ENCODE measurements around the gene QKI.

The QKI gene

DNA sequence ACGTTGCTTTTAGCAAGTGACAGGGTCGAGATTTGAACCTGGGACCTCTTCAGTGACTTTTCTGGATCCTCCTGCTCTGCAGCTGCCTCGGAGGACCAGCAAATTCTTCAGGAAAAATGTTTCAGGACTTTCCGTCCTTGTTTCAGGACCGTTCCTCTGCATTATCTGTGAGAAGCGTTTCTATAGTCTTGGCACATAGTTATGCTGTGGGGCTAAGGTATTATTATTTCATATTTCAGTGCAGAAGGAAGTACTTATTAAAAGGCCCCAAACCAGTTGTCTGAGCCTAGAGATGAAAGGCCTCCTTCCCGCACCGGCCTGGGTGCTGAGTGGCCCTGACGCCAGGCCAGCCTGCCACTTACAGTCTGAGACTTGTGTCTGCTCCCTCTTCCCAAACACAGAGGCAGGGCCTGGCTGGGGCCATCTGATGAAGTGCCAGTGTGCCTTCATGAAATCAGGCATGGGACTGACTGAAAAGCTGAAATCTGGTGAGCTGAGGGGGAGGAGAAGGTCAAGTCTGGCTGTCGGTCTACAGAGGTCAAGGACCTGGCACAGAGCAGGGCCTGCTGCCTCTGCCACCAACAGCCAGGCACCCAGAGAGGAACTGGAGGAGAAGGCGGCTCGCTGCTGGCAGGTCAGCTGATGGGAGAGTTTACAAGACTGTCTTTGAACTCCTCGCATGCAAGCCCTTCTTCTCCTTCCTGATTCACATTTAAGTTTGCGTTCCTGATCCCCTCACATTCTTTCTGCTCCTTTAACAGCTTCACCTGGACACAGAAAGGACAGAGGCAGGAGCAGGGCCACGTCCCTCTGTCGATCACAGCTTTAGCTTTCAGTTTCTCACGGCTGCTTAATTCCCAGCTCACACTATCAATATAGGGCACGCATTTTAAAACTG, 8.9 kb upstream of the QKI start:
- H3K27ac ChIP-seq (ENCODE audit: poor library complexity, severe bottlenecking) = no peak overlapping the region
- no peaks in the 10 kb centered on the region for H3K27me3 ChIP-seq (ENCODE audit: insufficient read depth, poor library complexity, severe bottlenecking)
- H3K36me3 ChIP-seq (ENCODE audit: low read depth) = no peaks in the 10 kb centered on the region
- H3K9me3 ChIP-seq (ENCODE audit: severe bottlenecking) = no peaks in the 10 kb centered on the region
- H3K4me1 ChIP-seq (ENCODE audit: insufficient read depth, poor library complexity, severe bottlenecking) = peaks cover 7% of the 10 kb centered on the region
- no peak for DNase-seq (ENCODE audit: low spot score)
- TF ChIP-seq, protein P1, sequence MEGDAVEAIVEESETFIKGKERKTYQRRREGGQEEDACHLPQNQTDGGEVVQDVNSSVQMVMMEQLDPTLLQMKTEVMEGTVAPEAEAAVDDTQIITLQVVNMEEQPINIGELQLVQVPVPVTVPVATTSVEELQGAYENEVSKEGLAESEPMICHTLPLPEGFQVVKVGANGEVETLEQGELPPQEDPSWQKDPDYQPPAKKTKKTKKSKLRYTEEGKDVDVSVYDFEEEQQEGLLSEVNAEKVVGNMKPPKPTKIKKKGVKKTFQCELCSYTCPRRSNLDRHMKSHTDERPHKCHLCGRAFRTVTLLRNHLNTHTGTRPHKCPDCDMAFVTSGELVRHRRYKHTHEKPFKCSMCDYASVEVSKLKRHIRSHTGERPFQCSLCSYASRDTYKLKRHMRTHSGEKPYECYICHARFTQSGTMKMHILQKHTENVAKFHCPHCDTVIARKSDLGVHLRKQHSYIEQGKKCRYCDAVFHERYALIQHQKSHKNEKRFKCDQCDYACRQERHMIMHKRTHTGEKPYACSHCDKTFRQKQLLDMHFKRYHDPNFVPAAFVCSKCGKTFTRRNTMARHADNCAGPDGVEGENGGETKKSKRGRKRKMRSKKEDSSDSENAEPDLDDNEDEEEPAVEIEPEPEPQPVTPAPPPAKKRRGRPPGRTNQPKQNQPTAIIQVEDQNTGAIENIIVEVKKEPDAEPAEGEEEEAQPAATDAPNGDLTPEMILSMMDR (IDR thresholded peaks at IDR 0.05; ENCODE audit: poor library complexity, severe bottlenecking) = no peak
- H3K4me3 ChIP-seq (ENCODE audit: severe bottlenecking) = peak overlapping the region; percentile 7
- ATAC-seq (ENCODE audit: low read depth) = peak; percentile 68

DNA sequence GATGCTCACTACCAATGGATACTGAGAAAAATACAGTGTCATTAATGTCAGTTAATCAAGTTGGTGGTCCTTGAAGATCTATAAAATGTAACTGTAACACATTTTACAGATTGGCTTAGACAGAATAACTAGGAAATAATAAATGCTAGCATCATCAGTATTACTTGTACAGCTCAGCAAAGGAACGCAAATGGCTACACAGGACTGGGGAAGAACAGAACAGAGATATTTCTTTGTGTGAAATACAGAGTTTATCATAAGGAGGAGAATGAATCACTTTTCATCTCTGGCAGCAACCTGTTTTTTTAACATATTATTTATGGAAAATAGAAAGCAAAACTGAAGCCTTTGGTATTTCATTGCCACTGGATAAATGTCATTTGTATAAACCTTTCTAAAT, 8.2 kb upstream of the QKI start:
- H3K4me3 ChIP-seq (ENCODE audit: severe bottlenecking) = peak overlapping the region; percentile 7
- DNase-seq (ENCODE audit: low spot score) (no peak), ATAC-seq (ENCODE audit: low read depth) (no peak)

DNA sequence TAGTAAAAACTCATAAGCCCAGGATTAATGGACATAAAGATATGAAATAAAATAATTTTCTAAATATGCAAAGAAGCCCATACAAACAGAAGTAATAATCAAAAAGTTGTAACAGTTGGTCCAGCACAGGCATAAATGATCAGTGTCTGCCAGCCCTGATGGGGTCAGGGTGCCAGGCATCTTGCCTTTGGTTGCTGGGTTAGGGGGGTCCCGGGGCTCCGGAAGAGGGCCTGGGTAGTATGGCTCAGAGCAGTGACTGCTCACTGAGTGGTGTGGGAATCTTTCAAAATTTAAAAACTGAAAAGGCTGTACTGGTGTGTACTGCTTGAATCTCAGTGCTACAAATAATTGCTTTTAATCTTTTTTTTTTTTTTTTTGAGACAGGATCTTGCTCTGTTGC, 7.7 kb upstream of the QKI start:
- no peak overlapping the region for H3K4me3 ChIP-seq (ENCODE audit: severe bottlenecking)
- no peaks in the 10 kb centered on the region for H3K27me3 ChIP-seq (ENCODE audit: insufficient read depth, poor library complexity, severe bottlenecking)
- no peaks in the 10 kb centered on the region for H3K9me3 ChIP-seq (ENCODE audit: severe bottlenecking)
- TF ChIP-seq, protein P1 (IDR thresholded peaks at IDR 0.05; ENCODE audit: poor library complexity, severe bottlenecking) = no peak
- ATAC-seq (ENCODE audit: low read depth) (no peak), DNase-seq (ENCODE audit: low spot score) (no peak)
- H3K36me3 ChIP-seq (ENCODE audit: low read depth) = no peaks in the 10 kb centered on the region
- H3K4me1 ChIP-seq (ENCODE audit: insufficient read depth, poor library complexity, severe bottlenecking) = peaks cover 7% of the 10 kb centered on the region
- no peak overlapping the region for H3K27ac ChIP-seq (ENCODE audit: poor library complexity, severe bottlenecking)

More for the DNA sequence above, 8.2 kb upstream of the QKI start:
- no peaks in the 10 kb centered on the region for H3K9me3 ChIP-seq (ENCODE audit: severe bottlenecking)
- H3K27me3 ChIP-seq (ENCODE audit: insufficient read depth, poor library complexity, severe bottlenecking) = no peaks in the 10 kb centered on the region
- peaks cover 7% of the 10 kb centered on the region for H3K4me1 ChIP-seq (ENCODE audit: insufficient read depth, poor library complexity, severe bottlenecking)
- no peaks in the 10 kb centered on the region for H3K36me3 ChIP-seq (ENCODE audit: low read depth)
- TF ChIP-seq, protein P1 (IDR thresholded peaks at IDR 0.05; ENCODE audit: poor library complexity, severe bottlenecking) = no peak
- no peak overlapping the region for H3K27ac ChIP-seq (ENCODE audit: poor library complexity, severe bottlenecking)

DNA sequence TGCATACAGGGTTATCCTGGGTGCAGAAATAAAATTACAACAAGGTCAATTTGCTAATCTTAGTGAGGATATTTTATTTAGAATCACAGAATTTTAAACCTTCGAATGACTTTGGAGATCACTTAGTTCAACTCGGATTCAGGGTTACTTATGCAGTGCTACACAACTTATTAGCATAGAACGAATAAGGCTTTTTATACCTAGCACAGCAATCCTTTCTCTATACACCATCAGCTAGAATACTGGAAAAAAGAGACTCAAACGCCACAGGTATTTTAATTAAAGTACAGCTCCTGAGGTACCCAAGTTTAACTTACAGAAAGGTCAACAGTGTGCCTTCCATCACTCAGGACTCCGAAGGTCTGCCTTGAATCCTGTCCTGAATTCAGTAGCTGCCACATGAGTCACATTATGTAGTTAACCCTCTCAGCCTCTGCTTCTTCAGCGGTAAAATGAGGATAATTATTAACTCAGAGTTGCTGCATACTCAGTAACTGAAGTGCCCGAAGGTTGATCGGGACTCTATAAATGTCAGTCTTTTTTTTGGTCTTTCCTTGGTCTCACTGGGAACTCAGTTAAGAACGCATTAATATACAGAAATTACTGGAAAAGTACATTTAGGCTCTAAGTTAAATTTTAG, 6.0 kb upstream of the QKI start:
- H3K4me3 ChIP-seq (ENCODE audit: severe bottlenecking) = no peak overlapping the region
- DNase-seq (ENCODE audit: low spot score) (no peak), ATAC-seq (ENCODE audit: low read depth) (no peak)
- H3K27me3 ChIP-seq (ENCODE audit: insufficient read depth, poor library complexity, severe bottlenecking) = no peaks in the 10 kb centered on the region
- H3K27ac ChIP-seq (ENCODE audit: poor library complexity, severe bottlenecking) = no peak overlapping the region
- H3K36me3 ChIP-seq (ENCODE audit: low read depth) = no peaks in the 10 kb centered on the region
- TF ChIP-seq, protein P1 (IDR thresholded peaks at IDR 0.05; ENCODE audit: poor library complexity, severe bottlenecking) = no peak
- H3K4me1 ChIP-seq (ENCODE audit: insufficient read depth, poor library complexity, severe bottlenecking) = peaks cover 7% of the 10 kb centered on the region
- H3K9me3 ChIP-seq (ENCODE audit: severe bottlenecking) = no peaks in the 10 kb centered on the region

Measured in RWPE2 (cell line).